OCI-LY1 (cell line): Measurements from ENCODE around the gene TMEM151B.
"Not testable (repeated sequence)": the region's sequence is repeated elsewhere in the genome, so short reads cannot be mapped to it uniquely, and the experiment has no call there.

ENCODE experiments used
- H2AFZ ChIP-seq: fragments of 200-600 bp; sonication (generic), shearing (Covaris generic); 2 replicates; pipeline ENCODE4 v1.6.0; 2014; ENCODE audit warnings: antibody characterized with exemption, mild to moderate bottlenecking, low read length
- H3F3A ChIP-seq: fragments of 200-600 bp; sonication (generic), shearing (Covaris generic); 2 replicates; pipeline ENCODE4 v1.6.0; 2014; ENCODE audit warnings: mild to moderate bottlenecking, antibody characterized with exemption, low read length, moderate library complexity; ENCODE audit not compliant: insufficient read depth
- H3K27ac ChIP-seq: fragments of 200-600 bp; sonication (generic); 2 replicates; pipeline ENCODE4 v1.5.1; 2014; ENCODE audit warnings: low read length, mixed run types, mild to moderate bottlenecking, low read depth; ENCODE audit not compliant: poor library complexity, severe bottlenecking
- H3K27me3 ChIP-seq: fragments of 200-600 bp; sonication (generic); 2 replicates; pipeline ENCODE4 v1.6.0; 2014; ENCODE audit warnings: antibody characterized with exemption, mild to moderate bottlenecking, low read length, moderate library complexity; ENCODE audit not compliant: insufficient read depth
- H3K36me3 ChIP-seq: fragments of 200-600 bp; sonication (generic); 2 replicates; pipeline ENCODE4 v1.6.1; 2014; ENCODE audit warnings: mild to moderate bottlenecking, antibody characterized with exemption, low read length, moderate library complexity, mixed read lengths; ENCODE audit not compliant: insufficient read depth
- H3K4me1 ChIP-seq: fragments of 200-600 bp; sonication (generic); 2 replicates; pipeline ENCODE4 v1.5.1; 2014; ENCODE audit warnings: mild to moderate bottlenecking, low read length, moderate library complexity; ENCODE audit not compliant: insufficient read depth, severe bottlenecking
- H3K4me2 ChIP-seq: fragments of 200-600 bp; sonication (generic), shearing (Covaris generic); 2 replicates; pipeline ENCODE4 v1.6.1; 2014; ENCODE audit warnings: low read length
- H3K4me3 ChIP-seq: fragments of 200-600 bp; sonication (generic); 2 replicates; pipeline ENCODE4 v1.5.1; 2014; ENCODE audit warnings: low read length, low read depth, mild to moderate bottlenecking, mixed read lengths; ENCODE audit not compliant: poor library complexity, severe bottlenecking
- H3K79me2 ChIP-seq: fragments of 200-600 bp; shearing (Covaris generic); 2 replicates; pipeline ENCODE4 v1.6.1; 2016; ENCODE audit warnings: mixed run types, low read length, mixed read lengths; ENCODE audit not compliant: insufficient read depth
- H3K9ac ChIP-seq: fragments of 200-600 bp; sonication (generic), shearing (Covaris generic); 2 replicates; pipeline ENCODE4 v1.6.1; 2014; ENCODE audit warnings: mild to moderate bottlenecking, low read length, mixed read lengths
- H3K9me2 ChIP-seq: fragments of 200-600 bp; sonication (generic), shearing (Covaris generic); 2 replicates; pipeline ENCODE4 v1.6.1; 2014; ENCODE audit warnings: low read depth, mild to moderate bottlenecking, low read length, mixed read lengths
- H3K9me3 ChIP-seq: fragments of 200-600 bp; shearing (Covaris generic); 2 replicates; pipeline ENCODE4 v1.6.1; 2014; ENCODE audit warnings: low read length, mixed read lengths
- H4K20me1 ChIP-seq: fragments of 200-600 bp; sonication (generic), shearing (Covaris generic); 2 replicates; pipeline ENCODE4 v1.6.0; 2016; ENCODE audit warnings: mild to moderate bottlenecking, low read length; ENCODE audit not compliant: insufficient read depth
- CTCF ChIP-seq: fragments of 200-600 bp; sonication (generic), shearing (Covaris generic); IDR thresholded peaks from 2 replicates; pipeline ENCODE4 v1.5.1; 2017; ENCODE audit warnings: mild to moderate bottlenecking, antibody characterized with exemption, low read length, moderate library complexity, mixed read lengths
- EZH2 ChIP-seq: fragments of 200-600 bp; sonication (generic), shearing (Covaris generic); IDR thresholded peaks from 2 replicates; pipeline ENCODE4 v1.8.0; 2017; ENCODE audit warnings: borderline replicate concordance, mixed run types, mild to moderate bottlenecking, antibody characterized with exemption, low read length, moderate library complexity, mixed read lengths

TMEM151B gene

DNA sequence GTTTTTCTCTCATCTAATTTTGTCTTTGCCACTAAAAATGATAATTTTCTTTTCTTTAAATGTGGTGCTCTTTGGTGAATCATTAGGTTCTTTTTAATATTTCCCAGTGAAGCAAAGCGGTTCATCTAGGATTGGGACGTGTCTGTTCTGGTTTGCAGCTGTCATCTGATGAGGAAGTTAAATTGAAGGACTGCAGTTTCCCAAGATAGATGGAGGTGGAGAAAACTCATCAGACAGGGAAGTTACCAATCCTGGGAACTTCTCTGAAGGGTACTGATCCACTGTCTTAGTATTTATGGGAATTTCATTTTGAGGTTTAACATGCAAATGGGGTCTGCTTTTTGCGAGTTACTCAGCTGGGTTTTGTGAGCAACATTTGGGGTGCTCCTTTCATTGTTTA, 45.3 kb downstream of the TMEM151B start:
- no peak overlapping the region for H3K4me3 ChIP-seq
- no peaks in the 10 kb centered on the region for H3K79me2 ChIP-seq
- H3K4me1 ChIP-seq, result peaks cover 11% of the 10 kb centered on the region
- H3K4me2 ChIP-seq, result no peak overlapping the region
- H3F3A ChIP-seq, result no peaks in the 10 kb centered on the region
- H3K9me2 ChIP-seq, result no peaks in the 10 kb centered on the region
- H3K36me3 ChIP-seq, result peaks cover 15% of the 10 kb centered on the region; the same call in 1 of the 2 replicates
- H3K27ac ChIP-seq, result no peak overlapping the region
- no peaks in the 10 kb centered on the region for H3K27me3 ChIP-seq
- no peak overlapping the region for H2AFZ ChIP-seq
- TF ChIP-seq CTCF, result no peak
- no peak for TF ChIP-seq EZH2
- H3K9me3 ChIP-seq, result no peaks in the 10 kb centered on the region
- no peak overlapping the region for H3K9ac ChIP-seq
- no peaks in the 10 kb centered on the region for H4K20me1 ChIP-seq

DNA sequence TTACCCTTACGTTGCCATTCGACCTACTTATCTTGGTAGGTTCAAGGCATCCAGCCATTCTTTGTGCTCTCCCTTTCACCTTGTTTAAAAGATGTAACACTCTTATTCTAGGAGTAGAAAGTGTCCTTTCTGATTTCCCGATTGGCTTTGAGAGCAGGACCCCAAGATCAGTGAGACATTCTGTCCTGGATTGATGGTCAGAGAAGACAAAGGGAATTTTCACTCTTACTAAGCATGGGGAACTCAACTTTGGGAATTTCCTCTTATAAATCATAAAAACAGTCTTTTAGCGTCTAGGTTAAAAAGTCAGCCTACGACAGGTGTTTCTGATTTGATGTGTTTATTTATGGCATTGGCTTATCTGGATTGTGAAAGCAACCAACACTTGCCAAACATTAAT, 45.7 kb downstream of the TMEM151B start:
- Histone ChIP-seq H3K9me2 (no peaks in the 10 kb centered on the region), H3K27me3 (no peaks in the 10 kb centered on the region), H3K36me3 (peaks cover 11% of the 10 kb centered on the region; the same call in 1 of the 2 replicates), H3K4me2 (no peak overlapping the region), H3K9ac (no peak overlapping the region), H3K79me2 (no peaks in the 10 kb centered on the region), H3K27ac (no peak overlapping the region), H2AFZ (no peak overlapping the region), H4K20me1 (no peaks in the 10 kb centered on the region), H3K4me3 (no peak overlapping the region), H3K9me3 (no peaks in the 10 kb centered on the region), H3K4me1 (peaks cover 11% of the 10 kb centered on the region), H3F3A (no peaks in the 10 kb centered on the region)
- TF ChIP-seq CTCF (no peak), EZH2 (no peak)

GRCh38 chr6:44316481-44316880, 46.2 kb downstream of the TMEM151B start:
- Histone ChIP-seq H3K36me3 (peaks cover 7% of the 10 kb centered on the region; the same call in 1 of the 2 replicates), H3K27ac (no peak overlapping the region), H4K20me1 (no peaks in the 10 kb centered on the region), H3K4me3 (no peak overlapping the region), H3F3A (no peaks in the 10 kb centered on the region), H3K9me3 (no peaks in the 10 kb centered on the region), H2AFZ (no peak overlapping the region), H3K9ac (no peak overlapping the region), H3K4me2 (no peak overlapping the region), H3K9me2 (no peaks in the 10 kb centered on the region), H3K27me3 (no peaks in the 10 kb centered on the region), H3K79me2 (no peaks in the 10 kb centered on the region), H3K4me1 (peaks cover 11% of the 10 kb centered on the region)
- TF ChIP-seq CTCF, result no peak
- no peak for TF ChIP-seq EZH2

DNA sequence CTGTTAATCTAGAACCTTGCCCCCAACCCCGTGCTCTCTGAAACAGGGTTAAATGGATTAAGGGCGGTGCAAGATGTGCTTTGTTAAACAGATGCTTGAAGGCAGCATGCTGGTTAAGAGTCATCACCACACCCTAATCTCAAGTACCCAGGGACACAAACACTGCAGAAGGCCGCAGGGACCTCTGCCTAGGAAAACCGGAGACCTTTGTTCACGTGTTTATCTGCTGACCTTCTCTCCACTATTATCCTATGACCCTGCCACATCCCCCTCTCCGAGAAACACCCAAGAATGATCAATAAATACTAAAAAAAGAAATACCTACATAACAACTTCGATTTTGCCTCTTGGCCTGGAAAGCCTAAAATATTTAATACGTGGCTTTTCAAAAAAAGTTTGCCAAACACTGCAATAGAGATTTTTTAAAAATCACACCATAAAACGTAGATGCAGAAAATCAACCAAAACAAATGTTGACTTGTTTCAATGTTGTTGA, 46.9 kb downstream of the TMEM151B start:
- not testable (repeated sequence) for H3F3A ChIP-seq, H4K20me1 ChIP-seq, H3K27me3 ChIP-seq, H3K4me1 ChIP-seq, H3K9me2 ChIP-seq, H2AFZ ChIP-seq, H3K4me2 ChIP-seq, H3K27ac ChIP-seq, H3K79me2 ChIP-seq, H3K9me3 ChIP-seq, H3K4me3 ChIP-seq, H3K36me3 ChIP-seq, H3K9ac ChIP-seq
